Thyroid gland (tissue), 4 donors: ENCODE results near the gene TOM1. TPM values are rescaled to one million over a fixed set of nuclear protein-coding genes. Genes with fewer than 3 reads are reported as not detected.

Experiments used
- DNase-seq, 2 donors: peaks; one replicate each; pipeline ENCODE4 v3.0.0-alpha.2; 2019
- H3K27ac ChIP-seq, 3 donors: fragments of 200-600 bp; sonication (generic); 1 replicate in 2 of 3; 2 replicates in 1 of 3; pipeline ENCODE4 v1.5.1; 2016 to 2019; ENCODE audit warnings: mild to moderate bottlenecking in 1 of 3, moderate library complexity in 1 of 3
- H3K27me3 ChIP-seq: fragments of 200-600 bp; sonication (generic); one replicate; pipeline ENCODE4 v1.5.1; 2019
- H3K36me3 ChIP-seq, 2 donors: fragments of 200-600 bp; sonication (generic); one replicate each; pipeline ENCODE4 v1.5.1; 2016 to 2019
- H3K4me1 ChIP-seq, 2 donors: fragments of 200-600 bp; sonication (generic); one replicate each; pipeline ENCODE4 v1.5.1; 2017 to 2019
- H3K4me3 ChIP-seq, 3 donors: fragments of 200-600 bp; sonication (generic); replicated peaks in 1 of 3; 1 replicate in 2 of 3; 2 replicates in 1 of 3; pipeline ENCODE4 v1.5.1; 2016; ENCODE audit warnings: mild to moderate bottlenecking in 1 of 3
- H3K9me3 ChIP-seq: fragments of 200-600 bp; sonication (generic); one replicate; pipeline ENCODE4 v1.5.1; 2017
- CTCF ChIP-seq, 6 experiments: fragments of 200-600 bp in 3 of 6; fragments of 450-650 bp in 3 of 6; sonication (generic) in 3 of 6; IDR thresholded peaks; one replicate each; pipeline ENCODE4 v1.5.1; 2016 to 2019; ENCODE audit warnings: antibody characterized with exemption in 6 of 6, mild to moderate bottlenecking in 2 of 6, inconsistent platforms in 1 of 6, moderate library complexity in 1 of 6
- POLR2A ChIP-seq, 2 donors: fragments of 450-650 bp; IDR thresholded peaks; one replicate each; pipeline ENCODE4 v1.6.1; 2017; ENCODE audit warnings: antibody characterized with exemption in 2 of 2, mild to moderate bottlenecking in 2 of 2, moderate library complexity in 1 of 2
- WGBS, 2 donors: methylation state at CpG; one replicate each; pipeline ENCODE4 v1.1.5; 2017; 5-methylcytosine and 5-hydroxymethylcytosine counted together
- intact Hi-C: fragments of 100-400 bp; cut with DNase I; formaldehyde crosslinking; loops from one replicate; pipeline ENCODE4 v1.15.1; 2023
- total RNA-seq, 4 donors: library from RNA; depleted of rRNA; stranded (reverse); fragments of >200 nt; gene quantifications; one replicate each; pipeline ENCODE4 v1.2.3, GENCODE V29; 2016

The TOM1 gene
- total RNA-seq, 4 donors from 2014 or later: 60.5 to 87.1 (median 79.9) TPM

GRCh38 chr22:35383679-35384071 lies 84.0 kb downstream of the TOM1 start:
- Histone ChIP-seq H3K27me3 (no peaks in the 10 kb centered on the region), H3K4me1 (peaks cover 3 to 15% of the 10 kb centered on the region in 2 donors), H3K27ac (no peak overlapping the region), H3K4me3 (no peak overlapping the region), H3K36me3 (no peaks in the 10 kb centered on the region), H3K9me3 (no peaks in the 10 kb centered on the region)
- DNase-seq: no peak
- TF ChIP-seq POLR2A (IDR thresholded peaks at IDR 0.05): no peak
- 77 to 83% methylated on average over 3 of the region's 3 CpGs for WGBS, 2 donors
- intact Hi-C loops: no loop called here

- Histone ChIP-seq H3K4me3 (no peak overlapping the region), H3K27me3 (no peaks in the 10 kb centered on the region), H3K4me1 (peaks cover 0 to 15% of the 10 kb centered on the region in 2 donors), H3K27ac (no peak overlapping the region), H3K36me3 (no peaks in the 10 kb centered on the region), H3K9me3 (no peaks in the 10 kb centered on the region)
- no peak for DNase-seq
- 82 to 86% methylated on average over 4 of the region's 4 CpGs for WGBS, 2 donors
- TF ChIP-seq POLR2A (IDR thresholded peaks at IDR 0.05): no peak
- no peak for TF ChIP-seq CTCF (IDR thresholded peaks at IDR 0.05)
- intact Hi-C loops: no loop called here
These were observed 84.8 kb downstream of the TOM1 start for GRCh38 chr22:35384527-35384926.

- WGBS, 2 donors: 87 to 89% methylated on average over 6 of the region's 6 CpGs
- Histone ChIP-seq H3K27ac (no peak overlapping the region), H3K4me1 (peaks cover 0 to 10% of the 10 kb centered on the region in 2 donors), H3K36me3 (no peaks in the 10 kb centered on the region), H3K9me3 (no peaks in the 10 kb centered on the region), H3K27me3 (no peaks in the 10 kb centered on the region), H3K4me3 (no peak overlapping the region)
- TF ChIP-seq POLR2A (IDR thresholded peaks at IDR 0.05) (no peak), CTCF (IDR thresholded peaks at IDR 0.05) (no peak)
- intact Hi-C loops: no loop called here
- no peak for DNase-seq
These were observed 85.4 kb downstream of the TOM1 start for GRCh38 chr22:35384975-35385588.

- no peak for TF ChIP-seq POLR2A (IDR thresholded peaks at IDR 0.05)
- TF ChIP-seq CTCF (IDR thresholded peaks at IDR 0.05): no peak
- no peaks in the 10 kb centered on the region for H3K27me3 ChIP-seq
- DNase-seq: no peak
- H3K36me3 ChIP-seq: no peaks in the 10 kb centered on the region
- WGBS, 2 donors: 89 to 93% methylated on average over 8 to 18 of the region's 19 CpGs
- no peaks in the 10 kb centered on the region for H3K4me1 ChIP-seq
- no peaks in the 10 kb centered on the region for H3K9me3 ChIP-seq
- no peak overlapping the region for H3K4me3 ChIP-seq
- H3K27ac ChIP-seq: no peak overlapping the region
- intact Hi-C loops: no loop called here
These were observed 87.1 kb downstream of the TOM1 start for GRCh38 chr22:35386670-35387288.

GRCh38 chr22:35390933-35391332 lies 91.2 kb downstream of the TOM1 start:
- peaks cover 10 to 23% of the 10 kb centered on the region in 2 donors for H3K4me1 ChIP-seq
- DNase-seq: no peak
- no peaks in the 10 kb centered on the region for H3K9me3 ChIP-seq
- H3K4me3 ChIP-seq: no peak overlapping the region
- TF ChIP-seq POLR2A (IDR thresholded peaks at IDR 0.05) (no peak), CTCF (IDR thresholded peaks at IDR 0.05) (no peak)
- H3K27me3 ChIP-seq: no peaks in the 10 kb centered on the region
- intact Hi-C loops: no loop called here
- H3K36me3 ChIP-seq: no peaks in the 10 kb centered on the region
- 91 to 97% methylated on average over 5 of the region's 5 CpGs for WGBS, 2 donors
- no peak overlapping the region for H3K27ac ChIP-seq
